Astrocyte (in vitro differentiated cells and primary cell): ENCODE results near the gene LARGE1. TPM values are rescaled to one million over a fixed set of nuclear protein-coding genes. Genes with fewer than 3 reads are reported as not detected.

ENCODE experiments used
- DNase-seq: peaks from one replicate; pipeline ENCODE4 v3.0.0-alpha.2; 2010; ENCODE audit warnings: low read depth
- FAIRE-seq: peaks from 2 replicates; lab custom pipeline; 2011; peaks lifted over from hg19 to GRCh38; lab: Jason Lieb, UNC
- H2AFZ ChIP-seq: 2 replicates; pipeline ENCODE4 v1.6.0; 2012; ENCODE audit warnings: low read depth, low read length, inconsistent platforms
- H3K27ac ChIP-seq: 2 replicates; pipeline ENCODE4 v1.5.1; 2011; ENCODE audit warnings: low read depth, low read length, inconsistent platforms
- H3K27me3 ChIP-seq: 2 replicates; pipeline ENCODE4 v1.6.0; 2011; ENCODE audit warnings: low read length, inconsistent platforms; ENCODE audit not compliant: insufficient read depth
- H3K36me3 ChIP-seq: 2 replicates; pipeline ENCODE4 v1.5.1; 2011; ENCODE audit warnings: low read length, inconsistent platforms; ENCODE audit not compliant: insufficient read depth
- H3K4me1 ChIP-seq: 2 replicates; pipeline ENCODE4 v1.5.1; 2011; ENCODE audit warnings: low read length, inconsistent platforms; ENCODE audit not compliant: insufficient read depth
- H3K4me2 ChIP-seq: 2 replicates; pipeline ENCODE4 v1.6.0; 2012; ENCODE audit warnings: low read length, inconsistent platforms
- H3K4me3 ChIP-seq: 2 replicates; pipeline ENCODE4 v1.5.1; 2011; ENCODE audit warnings: low read depth, mild to moderate bottlenecking, low read length, inconsistent platforms; ENCODE audit not compliant: insufficient read depth
- H3K79me2 ChIP-seq: 2 replicates; pipeline ENCODE4 v1.6.0; 2012; ENCODE audit warnings: mild to moderate bottlenecking, low read length, inconsistent platforms; ENCODE audit not compliant: insufficient read depth
- H3K9ac ChIP-seq: 2 replicates; pipeline ENCODE4 v1.6.0; 2012; ENCODE audit warnings: mild to moderate bottlenecking, low read length, inconsistent platforms
- H3K9me3 ChIP-seq: 2 replicates; pipeline ENCODE4 v1.5.1; 2012; ENCODE audit warnings: low read depth, mild to moderate bottlenecking, low read length, inconsistent platforms; ENCODE audit not compliant: insufficient read depth
- H4K20me1 ChIP-seq: 2 replicates; pipeline ENCODE4 v1.6.0; 2012; ENCODE audit warnings: low read length, inconsistent platforms; ENCODE audit not compliant: insufficient read depth
- H3K27ac Mint-ChIP-seq: one replicate; pipeline ENCODE4 v1.8.0; 2021; ENCODE audit warnings: mild to moderate bottlenecking, mixed read lengths; ENCODE audit not compliant: unreplicated experiment
- H3K27me3 Mint-ChIP-seq: one replicate; pipeline ENCODE4 v1.8.0; 2021; ENCODE audit warnings: low read depth, mixed read lengths; ENCODE audit not compliant: unreplicated experiment
- H3K36me3 Mint-ChIP-seq: one replicate; pipeline ENCODE4 v1.8.0; 2021; ENCODE audit warnings: low read depth, mixed read lengths; ENCODE audit not compliant: unreplicated experiment
- H3K4me1 Mint-ChIP-seq: one replicate; pipeline ENCODE4 v1.8.0; 2021; ENCODE audit warnings: low read depth, mixed read lengths; ENCODE audit not compliant: unreplicated experiment
- H3K4me3 Mint-ChIP-seq: one replicate; pipeline ENCODE4 v1.8.0; 2021; ENCODE audit warnings: mild to moderate bottlenecking, moderate library complexity, mixed read lengths; ENCODE audit not compliant: unreplicated experiment
- H3K9me3 Mint-ChIP-seq: one replicate; pipeline ENCODE4 v1.8.0; 2021; ENCODE audit warnings: mild to moderate bottlenecking, mixed read lengths; ENCODE audit not compliant: unreplicated experiment
- CTCF ChIP-seq: IDR thresholded peaks from 2 replicates; pipeline ENCODE4 v1.5.1; 2011; ENCODE audit warnings: low read depth, mild to moderate bottlenecking, inconsistent platforms, low read length, moderate library complexity; ENCODE audit not compliant: insufficient read depth
- EZH2 ChIP-seq: IDR thresholded peaks from 2 replicates; pipeline ENCODE4 v1.6.1; 2012; ENCODE audit warnings: mild to moderate bottlenecking, low read length, inconsistent platforms; ENCODE audit not compliant: insufficient read depth
- total RNA-seq: library from RNA; stranded (reverse); gene quantifications from 2 replicates; pipeline ENCODE4 v1.2.1, GENCODE V29; 2021

The LARGE1 gene
- total RNA-seq, 1 donor from 2014 or later = 92.6 TPM

- H3K9me3 ChIP-seq = no peaks in the 10 kb centered on the region
These were observed 204.9 kb downstream of the LARGE1 start for GRCh38 chr22:33715237-33715985.

GRCh38 chr22:33710326-33710725, 209.9 kb downstream of the LARGE1 start:
- Histone ChIP-seq H3K4me3 (no peak overlapping the region), H3K9ac (no peak overlapping the region), H3K36me3 (no peaks in the 10 kb centered on the region), H3K4me2 (no peak overlapping the region), H3K27ac (no peak overlapping the region), H3K27me3 (no peaks in the 10 kb centered on the region), H3K79me2 (no peaks in the 10 kb centered on the region), H2AFZ (no peak overlapping the region), H3K4me1 (no peaks in the 10 kb centered on the region), H3K9me3 (no peaks in the 10 kb centered on the region), H4K20me1 (peaks cover 12% of the 10 kb centered on the region)
- Mint-ChIP-seq H3K36me3 (peaks cover 21% of the 10 kb centered on the region), H3K9me3 (peaks cover 6% of the 10 kb centered on the region), H3K4me1 (peaks cover 9% of the 10 kb centered on the region), H3K27ac (no peak overlapping the region), H3K27me3 (no peaks in the 10 kb centered on the region), H3K4me3 (no peak overlapping the region)
- no peak for TF ChIP-seq EZH2
- no peak for TF ChIP-seq CTCF
- DNase-seq (no peak), FAIRE-seq (no peak)

More at GRCh38 chr22:33715237-33715985, 204.9 kb downstream of the LARGE1 start:
- Histone ChIP-seq H3K4me3 (no peak overlapping the region), H3K36me3 (no peaks in the 10 kb centered on the region), H3K9ac (no peak overlapping the region), H3K27ac (no peak overlapping the region), H2AFZ (no peak overlapping the region), H3K4me2 (no peak overlapping the region), H4K20me1 (no peaks in the 10 kb centered on the region), H3K79me2 (no peaks in the 10 kb centered on the region), H3K4me1 (no peaks in the 10 kb centered on the region), H3K27me3 (no peaks in the 10 kb centered on the region)
- peaks cover 5% of the 10 kb centered on the region for H3K4me1 Mint-ChIP-seq
- no peak overlapping the region for H3K4me3 Mint-ChIP-seq
- no peak overlapping the region for H3K27ac Mint-ChIP-seq
- no peak for TF ChIP-seq EZH2
- no peak for TF ChIP-seq CTCF
- no peak for FAIRE-seq
- peaks cover 6% of the 10 kb centered on the region for H3K9me3 Mint-ChIP-seq
- peaks cover 23% of the 10 kb centered on the region for H3K36me3 Mint-ChIP-seq
- no peak for DNase-seq
- no peaks in the 10 kb centered on the region for H3K27me3 Mint-ChIP-seq

- TF ChIP-seq CTCF = no peak
- TF ChIP-seq EZH2 = no peak
- no peaks in the 10 kb centered on the region for H3K4me1 ChIP-seq
- H2AFZ ChIP-seq = no peak overlapping the region
- Mint-ChIP-seq H3K9me3 (peaks cover 11% of the 10 kb centered on the region), H3K36me3 (peaks cover 30% of the 10 kb centered on the region), H3K27ac (peak overlapping the region; percentile 58), H3K27me3 (no peaks in the 10 kb centered on the region), H3K4me1 (peaks cover 9% of the 10 kb centered on the region), H3K4me3 (no peak overlapping the region)
- H3K4me3 ChIP-seq = no peak overlapping the region
- H3K9me3 ChIP-seq = no peaks in the 10 kb centered on the region
- no peaks in the 10 kb centered on the region for H3K27me3 ChIP-seq
- no peak overlapping the region for H3K4me2 ChIP-seq
- H3K36me3 ChIP-seq = no peaks in the 10 kb centered on the region
- DNase-seq = no peak
- H4K20me1 ChIP-seq = peaks cover 14% of the 10 kb centered on the region
- H3K79me2 ChIP-seq = no peaks in the 10 kb centered on the region
- H3K27ac ChIP-seq = no peak overlapping the region
- no peak for FAIRE-seq
- H3K9ac ChIP-seq = no peak overlapping the region
These were observed 212.7 kb downstream of the LARGE1 start for GRCh38 chr22:33707581-33707980.
